Airway epithelial cell (primary cell): ENCODE measurements around the gene FGF2. TPM values are rescaled to one million over a fixed set of nuclear protein-coding genes. Genes with fewer than 3 reads are reported as not detected.

Experiments
- total RNA-seq: library from RNA; depleted of rRNA; stranded (reverse); fragments of >200 nt; gene quantifications from 2 replicates; pipeline ENCODE4 v1.2.3, GENCODE V29; 2015

The FGF2 gene
- 1.3 and 1.8 TPM in 2 replicates for total RNA-seq

GRCh38 chr4:122826553-122827257 lies at the start of gene FGF2:
FGF2 (plus strand) TSS chr4:122826831; CDS start chr4:122827175, 344 bp downstream.

GRCh38 chr4:122921971-122922876 lies 95.6 kb downstream of the FGF2 start, which contains the start of gene NUDT6:
NUDT6 (minus strand) TSS chr4:122922597; CDS start chr4:122922572, 25 bp downstream.

Other genes starting within 250 kb of the FGF2 start
- not detected in 2 replicates for gene IL21, start 205.8 kb upstream of the FGF2 start, total RNA-seq
- 0.56 and 1.7 TPM in 2 replicates for gene BBS12, start 94.1 kb upstream of the FGF2 start, total RNA-seq
- gene NUDT6, start 95.8 kb downstream of the FGF2 start, total RNA-seq: 6.6 and 8.6 TPM in 2 replicates